Spleen (tissue), 11 donors: ENCODE measurements around the gene CIAPIN1. TPM values are rescaled to one million over a fixed set of nuclear protein-coding genes. Genes with fewer than 3 reads are reported as not detected.
"Not testable (repeated sequence)": the region's sequence is repeated elsewhere in the genome, so short reads cannot be mapped to it uniquely, and the experiment has no call there.

Experiments used
- DNase-seq: peaks from one replicate; pipeline ENCODE4 v3.0.0-alpha.2; 2020
- H3K27ac ChIP-seq, 8 donors: fragments of 200-600 bp; sonication (generic) in 7 of 8; 1 replicate in 4 of 8; 2 replicates in 4 of 8; pipeline versions ENCODE4 v1.5.0 to v1.8.0; 2016 to 2021; ENCODE audit warnings: inconsistent platforms in 4 of 8, mild to moderate bottlenecking in 4 of 8, moderate library complexity in 1 of 8
- H3K27me3 ChIP-seq, 7 donors: fragments of 200-600 bp; sonication (generic) in 6 of 7; replicated peaks in 1 of 7; 1 replicate in 4 of 7; 2 replicates in 3 of 7; pipeline versions ENCODE4 v1.5.0 to v1.8.0; 2016 to 2021; ENCODE audit warnings: inconsistent platforms in 3 of 7, mild to moderate bottlenecking in 1 of 7
- H3K36me3 ChIP-seq, 6 donors: fragments of 200-600 bp; sonication (generic) in 5 of 6; 1 replicate in 4 of 6; 2 replicates in 2 of 6; pipeline versions ENCODE4 v1.5.0 to v1.8.0; 2016 to 2021; ENCODE audit warnings: inconsistent platforms in 2 of 6
- H3K4me1 ChIP-seq, 6 donors: fragments of 200-600 bp; sonication (generic) in 5 of 6; 1 replicate in 3 of 6; 2 replicates in 3 of 6; pipeline versions ENCODE4 v1.5.0 to v1.8.0; 2016 to 2021; ENCODE audit warnings: inconsistent platforms in 3 of 6
- H3K4me3 ChIP-seq, 8 donors: fragments of 200-600 bp; sonication (generic) in 7 of 8; 1 replicate in 4 of 8; 2 replicates in 4 of 8; pipeline versions ENCODE4 v1.5.0 to v1.8.0; 2016 to 2021; ENCODE audit warnings: inconsistent platforms in 4 of 8, mild to moderate bottlenecking in 4 of 8, moderate library complexity in 2 of 8
- H3K9me3 ChIP-seq, 8 donors: fragments of 200-600 bp; sonication (generic) in 7 of 8; 1 replicate in 4 of 8; 2 replicates in 4 of 8; pipeline versions ENCODE4 v1.5.0 to v1.8.0; 2016 to 2021; ENCODE audit warnings: inconsistent platforms in 4 of 8
- POLR2A ChIP-seq, 3 donors: fragments of 450-650 bp; IDR thresholded peaks; one replicate each; pipeline ENCODE4 v1.5.1; 2017; ENCODE audit warnings: antibody characterized with exemption in 3 of 3, mild to moderate bottlenecking in 1 of 3
- POLR2AphosphoS5 ChIP-seq, 3 donors: sonication (generic); formaldehyde crosslinking; IDR thresholded peaks; one replicate each; pipeline ENCODE4 v1.5.1; 2017; ENCODE audit warnings: antibody characterized with exemption in 3 of 3
- WGBS, 5 donors: extraction: QIAGEN DNeasy Blood & Tissue Kit in 3 of 5; methylation state at CpG; one replicate each; pipeline versions ENCODE4 v1.1.5 to v1.1.7; 2013 to 2018; 5-methylcytosine and 5-hydroxymethylcytosine counted together
- intact Hi-C: fragments of 100-400 bp; cut with DNase I; formaldehyde crosslinking; loops from one replicate; pipeline ENCODE4 v1.15.0; 2023; ENCODE audit warnings: low total_unique reads
- polyA plus RNA-seq, 3 donors: library from polyadenylated mRNA; stranded (reverse); fragments of 200-250 nt; gene quantifications; one replicate each; pipeline ENCODE4 v1.2.1, GENCODE V29; 2013
- total RNA-seq, 7 donors: library from RNA; depleted of rRNA in 3 of 7; stranded (reverse); fragments of >200 nt in 3 of 7; fragmentation: NEBNext Ultra II Directional in 4 of 7; extraction: Animal tissue kit (Norgen Biotek cat#: 25700) in 4 of 7; gene quantifications; one replicate each; pipeline versions ENCODE4 v1.1.0 to v1.2.1, GENCODE V29; 2016 to 2021
- TF ChIP-seq, protein P1 (sequence below), 11 experiments: fragments of 200-600 bp in 7 of 11; fragments of 450-650 bp in 4 of 11; sonication (generic) in 4 of 11; IDR thresholded peaks in 8 of 11; conservative IDR thresholded peaks in 3 of 11; 1 replicate in 7 of 11; 2 replicates in 4 of 11; pipeline versions ENCODE4 v1.4.0 to v1.8.0; 2016 to 2021; ENCODE audit warnings: antibody characterized with exemption in 11 of 11, inconsistent platforms in 4 of 11, mild to moderate bottlenecking in 1 of 11
- donor health status: healthy with polysubstance abuse.
- donor health status: DM: no; HTN: no; CAD: no; lungs with moderate emphysema.
- donor health status: DM: no; HTN: no; CAD: no.
- donor health status: Bipolar disorder and iron deficiency.
- donor health status: healthy.
- donor health status: DM: no; HTN: no; CAD: no.
- donor health status: DM: yes; HTN: yes; CAD: no.

CIAPIN1 gene
- total and polyA plus RNA-seq, 10 donors: 19.6 to 39.8 (median 28.7) TPM

DNA sequence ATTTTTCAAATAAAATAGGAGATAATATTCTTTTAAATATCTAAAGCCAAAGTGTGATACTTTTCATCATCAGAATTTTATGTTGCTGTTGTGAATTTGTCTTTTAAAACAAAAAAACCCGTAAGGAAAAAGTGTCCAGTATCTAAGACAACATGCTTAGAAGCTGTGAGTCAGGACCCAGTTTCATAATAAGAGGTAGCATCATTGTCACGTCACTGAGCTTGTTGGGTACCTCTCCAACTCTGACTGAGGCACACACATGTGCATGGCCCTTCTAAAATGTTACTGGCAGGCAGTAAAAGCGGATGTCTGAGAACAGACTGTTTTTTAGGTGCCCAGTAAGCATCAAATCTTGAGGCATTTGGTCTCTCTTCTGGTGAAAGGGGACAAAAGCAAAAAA, 2.5 kb downstream of the CIAPIN1 start:
- TF ChIP-seq POLR2AphosphoS5 (IDR thresholded peaks at IDR 0.05): no peak
- TF ChIP-seq, protein P1, sequence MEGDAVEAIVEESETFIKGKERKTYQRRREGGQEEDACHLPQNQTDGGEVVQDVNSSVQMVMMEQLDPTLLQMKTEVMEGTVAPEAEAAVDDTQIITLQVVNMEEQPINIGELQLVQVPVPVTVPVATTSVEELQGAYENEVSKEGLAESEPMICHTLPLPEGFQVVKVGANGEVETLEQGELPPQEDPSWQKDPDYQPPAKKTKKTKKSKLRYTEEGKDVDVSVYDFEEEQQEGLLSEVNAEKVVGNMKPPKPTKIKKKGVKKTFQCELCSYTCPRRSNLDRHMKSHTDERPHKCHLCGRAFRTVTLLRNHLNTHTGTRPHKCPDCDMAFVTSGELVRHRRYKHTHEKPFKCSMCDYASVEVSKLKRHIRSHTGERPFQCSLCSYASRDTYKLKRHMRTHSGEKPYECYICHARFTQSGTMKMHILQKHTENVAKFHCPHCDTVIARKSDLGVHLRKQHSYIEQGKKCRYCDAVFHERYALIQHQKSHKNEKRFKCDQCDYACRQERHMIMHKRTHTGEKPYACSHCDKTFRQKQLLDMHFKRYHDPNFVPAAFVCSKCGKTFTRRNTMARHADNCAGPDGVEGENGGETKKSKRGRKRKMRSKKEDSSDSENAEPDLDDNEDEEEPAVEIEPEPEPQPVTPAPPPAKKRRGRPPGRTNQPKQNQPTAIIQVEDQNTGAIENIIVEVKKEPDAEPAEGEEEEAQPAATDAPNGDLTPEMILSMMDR (IDR thresholded peaks at IDR 0.05 in 8 of 11, conservative IDR thresholded peaks at IDR 0.05 in 3 of 11): no peak
- TF ChIP-seq POLR2A (IDR thresholded peaks at IDR 0.05): no peak
- WGBS, 5 donors: 83 to 92% (median 89%) methylated on average over 3 of the region's 3 CpGs

DNA sequence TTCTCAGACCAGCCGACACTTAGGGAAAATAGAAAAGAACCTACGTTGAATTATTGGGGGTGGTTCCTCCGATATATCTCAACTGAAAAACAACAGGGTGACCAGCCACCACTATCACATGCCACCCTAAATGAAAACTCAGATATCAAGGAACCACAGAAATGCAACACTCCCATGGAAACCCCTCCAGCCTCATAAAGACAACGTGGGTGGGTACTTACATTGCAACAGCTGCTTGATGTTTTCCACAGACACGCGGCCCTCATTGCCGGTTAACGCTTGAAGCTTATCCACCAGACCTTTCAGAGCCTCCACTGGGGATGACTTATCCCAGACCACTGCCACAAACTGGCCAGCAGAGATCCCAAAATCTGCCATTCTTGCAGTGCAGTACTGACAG, 6.6 kb downstream of the CIAPIN1 start:
- H3K27me3 ChIP-seq, DNase-seq, H3K4me3 ChIP-seq, intact Hi-C loops, H3K27ac ChIP-seq: not testable (repeated sequence)
- 74 to 98% (median 96%) methylated on average over 8 of the region's 8 CpGs for WGBS, 5 donors
- H3K36me3 ChIP-seq: peaks cover 0 to 68% (median 40%) of the 10 kb centered on the region in 6 donors
- peaks cover 0 to 10% (median 5%) of the 10 kb centered on the region in 6 donors for H3K4me1 ChIP-seq
- peaks cover 0 to 23% (median 18%) of the 10 kb centered on the region in 8 donors for H3K9me3 ChIP-seq

More for the DNA sequence above, 2.5 kb downstream of the CIAPIN1 start:
- H3K4me1 ChIP-seq: peaks cover 15 to 46% (median 33%) of the 10 kb centered on the region in 6 donors
- H3K27ac ChIP-seq: no peak overlapping the region
- DNase-seq: no peak
- peaks cover 0 to 18% (median 14%) of the 10 kb centered on the region in 8 donors for H3K9me3 ChIP-seq
- H3K27me3 ChIP-seq: no peaks in the 10 kb centered on the region
- no peak overlapping the region for H3K4me3 ChIP-seq
- intact Hi-C loops: no loop called here
- peaks cover 0 to 26% (median 11%) of the 10 kb centered on the region in 6 donors for H3K36me3 ChIP-seq

DNA sequence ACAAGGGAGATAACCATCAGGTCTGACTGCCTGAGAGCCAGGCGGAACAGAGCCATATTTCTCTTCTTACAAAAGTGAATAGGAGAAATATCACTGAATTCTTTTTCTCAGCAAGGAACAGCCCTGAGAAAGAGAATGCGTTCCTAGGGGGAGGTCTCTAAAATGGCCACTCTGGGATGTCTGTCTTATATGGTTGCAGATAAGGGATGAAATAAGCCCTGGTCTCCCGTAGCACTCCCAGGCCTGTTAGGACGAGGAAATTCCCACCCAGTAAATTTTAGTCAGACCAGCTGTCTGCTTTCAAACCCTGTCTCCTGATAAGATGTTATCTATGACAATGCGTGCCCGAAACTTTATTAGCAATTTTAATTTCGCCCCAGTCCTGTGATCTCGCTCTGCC, 7.2 kb downstream of the CIAPIN1 start:
- intact Hi-C loops, H3K4me1 ChIP-seq, H3K27me3 ChIP-seq, H3K4me3 ChIP-seq, H3K27ac ChIP-seq, DNase-seq: not testable (repeated sequence)
- Histone ChIP-seq H3K36me3 (peaks cover 0 to 74% (median 45%) of the 10 kb centered on the region in 6 donors), H3K9me3 (peaks cover 0 to 23% (median 18%) of the 10 kb centered on the region in 8 donors)
- WGBS, 5 donors: 95 to 98% (median 98%) methylated on average over 8 of the region's 8 CpGs

DNA sequence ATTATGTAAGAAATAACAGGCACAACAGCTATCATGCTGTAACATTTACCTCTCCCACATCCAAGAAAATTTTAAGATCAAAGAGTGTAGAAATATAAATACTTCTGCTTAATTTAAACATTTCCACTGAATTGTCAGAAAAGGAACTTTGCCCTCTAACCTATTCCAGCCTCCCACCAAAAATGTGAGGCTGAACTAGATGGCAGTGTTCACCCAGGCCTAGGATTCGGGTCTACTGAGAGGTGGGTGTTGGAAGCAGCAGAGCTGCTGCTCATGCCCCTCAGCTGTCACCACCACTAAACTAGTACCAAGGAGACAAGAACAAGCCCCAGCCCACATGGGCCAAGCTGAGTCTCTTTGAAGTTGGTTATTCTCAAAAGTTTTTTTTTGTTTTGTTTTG, 11.3 kb downstream of the CIAPIN1 start:
- 73 to 100% (median 95%) methylated on average over 1 of the region's 1 CpG for WGBS, 5 donors
- no peak for DNase-seq
- Histone ChIP-seq H3K9me3 (peaks cover 0 to 18% (median 15%) of the 10 kb centered on the region in 8 donors), H3K27me3 (no peaks in the 10 kb centered on the region), H3K27ac (no peak overlapping the region), H3K36me3 (peaks cover 3 to 100% (median 86%) of the 10 kb centered on the region in 6 donors), H3K4me3 (no peak overlapping the region), H3K4me1 (no peaks in the 10 kb centered on the region)
- intact Hi-C loops: no loop called here
- TF ChIP-seq, protein P1 (IDR thresholded peaks at IDR 0.05 in 8 of 11, conservative IDR thresholded peaks at IDR 0.05 in 3 of 11): no peak

DNA sequence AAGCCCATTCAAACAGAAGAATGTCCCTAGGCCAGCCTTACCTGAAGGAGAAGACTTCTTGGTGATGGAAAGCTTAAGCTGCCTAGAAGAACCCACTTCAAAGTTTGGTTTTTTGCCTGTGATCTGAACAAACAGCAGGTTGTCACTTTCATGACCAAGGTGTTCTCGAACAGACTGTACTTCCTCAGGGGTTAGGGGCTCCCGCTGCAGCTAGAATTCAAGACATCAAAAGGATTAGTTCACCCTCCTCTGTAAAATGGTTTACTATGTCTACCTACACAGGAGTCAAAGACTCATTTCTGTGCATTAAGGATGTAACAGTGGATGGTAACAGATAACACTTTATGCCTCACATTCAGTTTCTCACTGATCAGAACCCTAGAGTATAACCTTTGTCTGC, 13.2 kb downstream of the CIAPIN1 start:
- no peak for TF ChIP-seq POLR2AphosphoS5 (IDR thresholded peaks at IDR 0.05)
- TF ChIP-seq, protein P1 (IDR thresholded peaks at IDR 0.05 in 8 of 11, conservative IDR thresholded peaks at IDR 0.05 in 3 of 11): no peak
- TF ChIP-seq POLR2A (IDR thresholded peaks at IDR 0.05): no peak
- Histone ChIP-seq H3K36me3 (peaks cover 3 to 100% (median 84%) of the 10 kb centered on the region in 6 donors), H3K27me3 (no peaks in the 10 kb centered on the region), H3K9me3 (no peaks in the 10 kb centered on the region), H3K27ac (peak overlapping the region in 1 of 8 donors; percentile 16), H3K4me1 (no peaks in the 10 kb centered on the region), H3K4me3 (no peak overlapping the region)
- WGBS, 5 donors: 83 to 95% (median 90%) methylated on average over 2 of the region's 2 CpGs
- no peak for DNase-seq
- intact Hi-C loops: no loop called here
